GM11168 (cell line): ENCODE results near the gene ESR2.
"Not testable (repeated sequence)": the region's sequence is repeated elsewhere in the genome, so short reads cannot be mapped to it uniquely, and the experiment has no call there.

Experiments
- in situ Hi-C: fragments of 300-500 bp; cut with MboI; formaldehyde crosslinking; loops from one replicate; pipeline ENCODE4 v1.12.0; 2022; ENCODE audit warnings: low sequenced_read_pairs; ENCODE audit not compliant: unreplicated experiment

Gene ESR2

GRCh38 chr14:64060648-64061096 lies 233.5 kb downstream of the ESR2 start:
- in situ Hi-C loops = no loop called here

- in situ Hi-C loops = no loop called here
These were observed 234.0 kb downstream of the ESR2 start for GRCh38 chr14:64060199-64060545.

GRCh38 chr14:64059454-64060198 lies 234.5 kb downstream of the ESR2 start:
- in situ Hi-C loops = no loop called here

GRCh38 chr14:64053694-64054669 lies 240.2 kb downstream of the ESR2 start:
- in situ Hi-C loops = no loop called here

- in situ Hi-C loops = no loop called here
These were observed 244.4 kb downstream of the ESR2 start for GRCh38 chr14:64049616-64050381.

- in situ Hi-C loops = no loop called here
These were observed 249.1 kb downstream of the ESR2 start for GRCh38 chr14:64045091-64045490.

GRCh38 chr14:64043296-64043695 lies 250.9 kb downstream of the ESR2 start:
- in situ Hi-C loops = not testable (repeated sequence)

- in situ Hi-C loops = no loop called here
These were observed 254.1 kb downstream of the ESR2 start for GRCh38 chr14:64040044-64040443.

GRCh38 chr14:64038841-64039542 lies 255.2 kb downstream of the ESR2 start:
- in situ Hi-C loops = no loop called here

GRCh38 chr14:64037869-64038745 lies 256.1 kb downstream of the ESR2 start:
- in situ Hi-C loops = not testable (repeated sequence)

- in situ Hi-C loops = no loop called here
These were observed 259.0 kb downstream of the ESR2 start for GRCh38 chr14:64035143-64035542.
